PC-9 (cell line): ENCODE data around the gene TRMT2B. TPM values are rescaled to one million over a fixed set of nuclear protein-coding genes. Genes with fewer than 3 reads are reported as not detected.

ENCODE experiments used
- BruUV-seq: library from RNA; stranded (reverse); fragments of 400-500 nt; replicated peaks from 2 replicates; lab custom pipeline; 2021; lab: Mats Ljungman, UMichigan
- CTCF ChIA-PET: fragments of 300-600 bp; sonication (Branson Sonifier 250); formaldehyde crosslinking; loops from one replicate; lab custom pipeline; 2022; ENCODE audit warnings: antibody characterized with exemption; lab: Charles Lee
- POLR2A ChIA-PET: fragments of 300-600 bp; sonication (Branson Sonifier 250); formaldehyde crosslinking; loops from one replicate; lab custom pipeline; 2022; ENCODE audit warnings: antibody characterized with exemption; ENCODE audit not compliant: unreplicated experiment; lab: Charles Lee
- DNase-seq, 2 experiments: peaks; one replicate each; pipeline versions ENCODE4 v3.0.0 to v3.0.0-alpha.2; 2015 to 2022; ENCODE audit warnings: mixed read lengths in 1 of 2
- H2AFZ ChIP-seq: fragments of 200-600 bp; sonication (generic); 2 replicates; pipeline ENCODE4 v1.8.1; 2017; ENCODE audit warnings: antibody characterized with exemption
- H3F3A ChIP-seq: fragments of 200-600 bp; sonication (generic); 2 replicates; pipeline ENCODE4 v1.8.1; 2017; ENCODE audit warnings: antibody characterized with exemption, mild to moderate bottlenecking, low read depth; ENCODE audit not compliant: insufficient read depth
- H3K27ac ChIP-seq: fragments of 200-600 bp; sonication (generic); 2 replicates; pipeline ENCODE4 v1.6.1; 2016; ENCODE audit warnings: mixed run types
- H3K27me3 ChIP-seq: fragments of 200-600 bp; sonication (generic); 2 replicates; pipeline ENCODE4 v1.6.1; 2016; ENCODE audit warnings: low read depth, mixed run types; ENCODE audit not compliant: insufficient read depth
- H3K36me3 ChIP-seq: fragments of 200-600 bp; sonication (generic); 2 replicates; pipeline ENCODE4 v1.6.1; 2016; ENCODE audit warnings: low read depth, mixed run types
- H3K4me1 ChIP-seq: fragments of 200-600 bp; sonication (generic); replicated peaks from 2 replicates; pipeline ENCODE4 v1.6.1; 2016; ENCODE audit warnings: mixed run types; ENCODE audit not compliant: insufficient read depth
- H3K4me2 ChIP-seq: fragments of 200-600 bp; sonication (generic); 2 replicates; pipeline ENCODE4 v1.6.1; 2017; ENCODE audit warnings: mixed run types
- H3K4me3 ChIP-seq: fragments of 200-600 bp; sonication (generic); 2 replicates; pipeline ENCODE4 v1.6.1; 2016; ENCODE audit warnings: mixed run types
- H3K79me2 ChIP-seq: fragments of 200-600 bp; sonication (generic); 2 replicates; pipeline ENCODE4 v1.6.1; 2017; ENCODE audit warnings: low read depth, mixed run types
- H3K9me2 ChIP-seq: fragments of 200-600 bp; sonication (generic); 2 replicates; pipeline ENCODE4 v1.8.1; 2017; ENCODE audit warnings: mild to moderate bottlenecking; ENCODE audit not compliant: insufficient read depth
- H3K9me3 ChIP-seq: fragments of 200-600 bp; sonication (generic); 2 replicates; pipeline ENCODE4 v1.8.1; 2016; ENCODE audit warnings: low read depth; ENCODE audit not compliant: insufficient read depth
- H4K20me1 ChIP-seq: fragments of 200-600 bp; sonication (generic); 2 replicates; pipeline ENCODE4 v1.8.1; 2017; ENCODE audit not compliant: insufficient read depth
- CTCF ChIP-seq: fragments of 200-600 bp; sonication (generic); conservative IDR thresholded peaks from 2 replicates; pipeline ENCODE4 v1.6.1; 2017; ENCODE audit warnings: mixed run types, antibody characterized with exemption, mild to moderate bottlenecking, moderate library complexity
- EZH2 ChIP-seq: fragments of 200-600 bp; sonication (generic); IDR thresholded peaks from 2 replicates; pipeline ENCODE4 v1.8.0; 2017; ENCODE audit warnings: antibody characterized with exemption, low read depth
- intact Hi-C: fragments of 100-400 bp; cut with micrococcal nuclease; formaldehyde crosslinking; loops from one replicate; pipeline ENCODE4 v1.10.0; 2022; ENCODE audit not compliant: unreplicated experiment
- total RNA-seq: library from RNA; stranded (reverse); gene quantifications from 2 replicates; pipeline ENCODE4 v1.2.3, GENCODE V29; 2021

The TRMT2B gene
- total RNA-seq, 1 experiment from 2014 or later = 31.6 TPM

GRCh38 chrX:100979881-100980607 lies 71.9 kb downstream of the TRMT2B start:
- Histone ChIP-seq H3K4me3 (no peak overlapping the region), H3F3A (peaks cover 34% of the 10 kb centered on the region), H3K9me3 (no peaks in the 10 kb centered on the region), H2AFZ (0 out of 2 replicates have a peak overlapping the region, but pooled peaks have one; percentile 12), H3K27ac (peak overlapping the region; percentile 100), H4K20me1 (no peaks in the 10 kb centered on the region), H3K36me3 (no peaks in the 10 kb centered on the region), H3K27me3 (no peaks in the 10 kb centered on the region), H3K9me2 (no peaks in the 10 kb centered on the region), H3K79me2 (no peaks in the 10 kb centered on the region), H3K4me2 (peak overlapping the region; percentile 69), H3K4me1 (peaks cover 56% of the 10 kb centered on the region)
- no peak for TF ChIP-seq EZH2
- TF ChIP-seq CTCF = no peak
- TSS peak; percentile 69 for BruUV-seq
- POLR2A ChIA-PET = no interaction called here
- CTCF ChIA-PET = no interaction called here
- DNase-seq = peak; percentile 41 to 81
- intact Hi-C loops = loop anchor here (1.0 kb wide), 1 partner anchor 51 kb away; no protein-coding TSS in a partner anchor

- ChIA-PET CTCF (no interaction called here), POLR2A (no interaction called here)
- peaks cover 24% of the 10 kb centered on the region for H3F3A ChIP-seq
- H3K4me2 ChIP-seq = no peak overlapping the region; the same call in 1 of the 2 replicates
- peak in 1 of 2 experiments; percentile 71 for DNase-seq
- no peaks in the 10 kb centered on the region for H3K9me2 ChIP-seq
- H3K79me2 ChIP-seq = no peaks in the 10 kb centered on the region
- H2AFZ ChIP-seq = no peak overlapping the region
- no peaks in the 10 kb centered on the region for H3K36me3 ChIP-seq
- peak overlapping the region; percentile 3; the same call in 1 of the 2 replicates for H3K27ac ChIP-seq
- no peak overlapping the region for H3K4me3 ChIP-seq
- H3K27me3 ChIP-seq = no peaks in the 10 kb centered on the region
- intact Hi-C loops = no loop called here
- peaks cover 48% of the 10 kb centered on the region for H3K4me1 ChIP-seq
- BruUV-seq = no TSS peak
- no peaks in the 10 kb centered on the region for H3K9me3 ChIP-seq
- H4K20me1 ChIP-seq = no peaks in the 10 kb centered on the region
- TF ChIP-seq CTCF (no peak), EZH2 (no peak)
Observed at GRCh38 chrX:100976211-100976610, 75.7 kb downstream of the TRMT2B start.

- Histone ChIP-seq H3K9me2 (no peaks in the 10 kb centered on the region), H3K27ac (no peak overlapping the region), H3K79me2 (no peaks in the 10 kb centered on the region), H3K27me3 (no peaks in the 10 kb centered on the region), H3K4me3 (no peak overlapping the region), H3F3A (peaks cover 15% of the 10 kb centered on the region), H3K9me3 (no peaks in the 10 kb centered on the region), H3K36me3 (no peaks in the 10 kb centered on the region), H2AFZ (no peak overlapping the region), H3K4me2 (no peak overlapping the region), H4K20me1 (no peaks in the 10 kb centered on the region), H3K4me1 (peaks cover 38% of the 10 kb centered on the region)
- intact Hi-C loops = no loop called here
- no peak for DNase-seq
- ChIA-PET CTCF (no interaction called here), POLR2A (no interaction called here)
- BruUV-seq = no TSS peak
- TF ChIP-seq EZH2 (no peak), CTCF (no peak)
Observed at GRCh38 chrX:100975212-100975611, 76.7 kb downstream of the TRMT2B start.
